HepG2 (cell line): ENCODE results near the gene KRTCAP2. TPM values are rescaled to one million over a fixed set of nuclear protein-coding genes. Genes with fewer than 3 reads are reported as not detected.
A peak's percentile ranks its signal among the peaks of the same experiment; 100 is the strongest.

Experiments used
- AFF4 ChIP-seq: sonication (generic); formaldehyde crosslinking; IDR thresholded peaks from 2 replicates; pipeline ENCODE4 v1.4.0; 2020; ENCODE audit warnings: missing genetic modification reagents
- ARID5B ChIP-seq: IDR thresholded peaks from 2 replicates; pipeline ENCODE4 v1.4.0; 2020; ENCODE audit warnings: mild to moderate bottlenecking, missing genetic modification reagents
- EP300 ChIP-seq, 3 experiments: sonication (generic) in 1 of 3; formaldehyde crosslinking in 1 of 3; IDR thresholded peaks; 2 replicates each; pipeline versions ENCODE4 v1.5.1 to v1.6.1; 2011 to 2020; ENCODE audit warnings: low read depth in 2 of 3, low read length in 2 of 3, borderline replicate concordance in 1 of 3, improper control_type of control experiment in 1 of 3, mild to moderate bottlenecking in 1 of 3, missing genetic modification reagents in 1 of 3, moderate library complexity in 1 of 3
- FOXJ3 ChIP-seq: sonication (generic); formaldehyde crosslinking; IDR thresholded peaks from 2 replicates; pipeline ENCODE4 v1.4.0; 2020; ENCODE audit warnings: missing genetic modification reagents, mild to moderate bottlenecking, borderline replicate concordance
- HBP1 ChIP-seq: IDR thresholded peaks from 2 replicates; pipeline ENCODE4 v1.6.1; 2016; ENCODE audit warnings: low read depth, control low read depth
- HNF4A ChIP-seq: sonication (generic); formaldehyde crosslinking; IDR thresholded peaks from 2 replicates; pipeline ENCODE4 v1.4.0; 2020; ENCODE audit warnings: missing genetic modification reagents
- HOXA5 ChIP-seq: sonication (generic); formaldehyde crosslinking; IDR thresholded peaks from 2 replicates; pipeline ENCODE4 v1.4.0; 2020; ENCODE audit warnings: missing genetic modification reagents
- PPARG ChIP-seq: conservative IDR thresholded peaks from 2 replicates; pipeline ENCODE4 v1.6.1; 2016; ENCODE audit warnings: missing biosample characterization, missing genetic modification reagents
- THRA ChIP-seq: sonication (generic); formaldehyde crosslinking; IDR thresholded peaks from 2 replicates; pipeline ENCODE4 v1.4.0; 2020; ENCODE audit warnings: missing genetic modification reagents, borderline replicate concordance
- YEATS2 ChIP-seq: sonication (generic); formaldehyde crosslinking; IDR thresholded peaks from 2 replicates; pipeline ENCODE4 v1.4.0; 2020; ENCODE audit warnings: missing genetic modification reagents, borderline replicate concordance
- ZNF687 ChIP-seq: sonication (generic); formaldehyde crosslinking; IDR thresholded peaks from 2 replicates; pipeline ENCODE4 v1.5.1; 2020; ENCODE audit warnings: mild to moderate bottlenecking, missing genetic modification reagents, moderate library complexity
- ZNF781 ChIP-seq: sonication (generic); formaldehyde crosslinking; IDR thresholded peaks from 2 replicates; pipeline ENCODE4 v1.5.1; 2020; ENCODE audit warnings: borderline replicate concordance, mild to moderate bottlenecking, missing genetic modification reagents; ENCODE audit errors: not compliant biosample characterization
- polyA plus RNA-seq, 8 experiments: library from polyadenylated mRNA; depleted of rRNA in 3 of 8; stranded (reverse) in 7 of 8; unstranded in 1 of 8; fragments of >200 nt; fragmentation: Illumina TruSeq in 4 of 8; extraction: Trizol in 4 of 8; gene quantifications; 2 replicates each; pipeline versions ENCODE4 v1.2.1 to v1.2.3, GENCODE V29; 2011 to 2016; ENCODE audit warnings: low read depth in 4 of 8, missing spikeins in 1 of 8, mixed read lengths in 1 of 8; ENCODE audit not compliant: insufficient read depth in 1 of 8
- total RNA-seq, 5 experiments: library from RNA; depleted of rRNA; stranded (reverse); fragments of >200 nt; fragmentation: Illumina TruSeq; extraction: Trizol; gene quantifications; 2 replicates each; pipeline ENCODE4 v1.2.3, GENCODE V29; 2016; ENCODE audit warnings: low read depth in 1 of 5

KRTCAP2 gene
- total and polyA plus RNA-seq, 2 of the 13 experiments (the other 11 are each of a cell fraction or from before 2014, with no cell fraction given) = 77.3 to 79.4 TPM

- TF ChIP-seq ARID5B (CRISPR knock-in tag) (0 out of 2 replicates have a peak, but pooled peaks have one; percentile 21), FOXJ3 (peak; percentile 62; the same call in 1 of the 2 replicates), EP300 (IDR thresholded peaks at IDR 0.05; ENCODE audit: low read depth in 2 of 2, low read length in 2 of 2) (peak in 1 of 2 experiments; percentile 13; a peak in 1 of 4 replicates), EP300 (CRISPR knock-in tag; IDR thresholded peaks at IDR 0.05; ENCODE audit: borderline replicate concordance) (no peak), YEATS2 (CRISPR knock-in tag) (peak; percentile 61; the same call in 1 of the 2 replicates), THRA (CRISPR knock-in tag) (peak; percentile 19; the same call in 1 of the 2 replicates), ZNF781 (CRISPR knock-in tag) (peak; percentile 84), PPARG (CRISPR knock-in tag) (peak; percentile 66), HNF4A (peak; percentile 10; the same call in 1 of the 2 replicates), HBP1 (CRISPR knock-in tag) (peak; percentile 77; the same call in 1 of the 2 replicates), HOXA5 (CRISPR knock-in tag) (peak; percentile 75; the same call in 1 of the 2 replicates), AFF4 (no peak), ZNF687 (CRISPR knock-in tag) (peak; percentile 62; the same call in 1 of the 2 replicates)
These were observed 38.2 kb downstream of the KRTCAP2 start (continued) for GRCh38 chr1:155134880-155135414.
